GM12878 (cell line): ENCODE data around the gene MRPL39. TPM values are rescaled to one million over a fixed set of nuclear protein-coding genes. Genes with fewer than 3 reads are reported as not detected.

Experiments used
- ATAC-seq: fragments of 200-7000 bp; cut with Tn5 transposase; 3 replicates; pipeline ENCODE4 v1.9.1; 2020; ENCODE audit warnings: mild to moderate bottlenecking, moderate library complexity
- BruUV-seq: library from RNA; stranded (reverse); fragments of 400-500 nt; replicated peaks from 2 replicates; lab custom pipeline; 2021; lab: Mats Ljungman, UMichigan
- CTCF ChIA-PET: fragments of 300-600 bp; sonication (Branson Sonifier 250); formaldehyde crosslinking; extraction: SDS; loops from one replicate; lab custom pipeline; 2021; ENCODE audit warnings: inconsistent platforms; lab: Yijun Ruan, JAX
- POLR2A ChIA-PET: fragments of 350-600 bp; formaldehyde crosslinking; extraction: SDS; loops from one replicate; lab custom pipeline; 2021; ENCODE audit warnings: inconsistent platforms; lab: Charles Lee
- RAD21 ChIA-PET: fragments of 300-600 bp; sonication (Branson Sonifier 250); formaldehyde crosslinking; loops from one replicate; lab custom pipeline; 2023; ENCODE audit warnings: antibody characterized with exemption; ENCODE audit not compliant: unreplicated experiment; lab: Charles Lee
- SMC1A ChIA-PET: fragments of 300-600 bp; sonication (Branson Sonifier 250); formaldehyde crosslinking; loops from one replicate; lab custom pipeline; 2023; ENCODE audit not compliant: unreplicated experiment, uncharacterized antibody; lab: Charles Lee
- DNase-seq: peaks from one replicate; pipeline ENCODE4 v3.0.0-alpha.2; 2011; ENCODE audit warnings: low read depth, low spot score
- FAIRE-seq: peaks from 3 replicates; lab custom pipeline; 2011; peaks lifted over from hg19 to GRCh38; lab: Jason Lieb, UNC
- H2AFZ ChIP-seq: 2 replicates; pipeline ENCODE4 v1.6.0; 2011; ENCODE audit warnings: low read depth, low read length, control low read depth; ENCODE audit not compliant: control insufficient read depth
- H3K27ac ChIP-seq: 2 replicates; pipeline ENCODE4 v1.5.1; 2011; ENCODE audit warnings: control low read depth; ENCODE audit not compliant: control insufficient read depth, insufficient read depth
- H3K27me3 ChIP-seq, 2 experiments: replicated peaks in 1 of 2; 2 replicates each; pipeline versions ENCODE4 v1.6.0 to v1.6.1; 2011; ENCODE audit warnings: low read length in 1 of 2; ENCODE audit not compliant: control insufficient read depth in 2 of 2, insufficient read depth in 2 of 2
- H3K36me3 ChIP-seq, 2 experiments: 2 replicates each; pipeline ENCODE4 v1.5.1; 2011; ENCODE audit warnings: low read length in 1 of 2; ENCODE audit not compliant: control insufficient read depth in 2 of 2, insufficient read depth in 2 of 2
- H3K4me1 ChIP-seq: 2 replicates; pipeline ENCODE4 v1.6.1; 2011; ENCODE audit warnings: mild to moderate bottlenecking, low read length, moderate library complexity, mixed read lengths; ENCODE audit not compliant: control insufficient read depth, insufficient read depth
- H3K4me2 ChIP-seq: 2 replicates; pipeline ENCODE4 v1.6.0; 2011; ENCODE audit warnings: control low read depth; ENCODE audit not compliant: control insufficient read depth, insufficient read depth
- H3K4me3 ChIP-seq: fragments of 200-600 bp; sonication (generic); 2 replicates; pipeline ENCODE4 v1.5.1; 2016
- H3K79me2 ChIP-seq: 2 replicates; pipeline ENCODE4 v1.6.0; 2011; ENCODE audit warnings: low read length; ENCODE audit not compliant: control insufficient read depth, insufficient read depth
- H3K9ac ChIP-seq: 2 replicates; pipeline ENCODE4 v1.8.0; 2011; ENCODE audit warnings: low read length, control low read depth, mixed read lengths; ENCODE audit not compliant: control insufficient read depth, insufficient read depth
- H3K9me3 ChIP-seq: replicated peaks from 3 replicates; pipeline ENCODE4 v1.5.1; 2011; ENCODE audit warnings: mild to moderate bottlenecking, low read length; ENCODE audit not compliant: control insufficient read depth, insufficient read depth
- H4K20me1 ChIP-seq: 2 replicates; pipeline ENCODE4 v1.6.0; 2011; ENCODE audit not compliant: control insufficient read depth, insufficient read depth
- BCL3 ChIP-seq: IDR thresholded peaks from 2 replicates; pipeline ENCODE4 v1.6.1; 2011; ENCODE audit warnings: borderline replicate concordance, low read depth, mild to moderate bottlenecking, moderate library complexity, low read length; ENCODE audit not compliant: insufficient read depth, poor library complexity, severe bottlenecking
- BMI1 ChIP-seq: fragments of 450-650 bp; IDR thresholded peaks from 2 replicates; pipeline ENCODE4 v1.6.1; 2016; ENCODE audit warnings: mild to moderate bottlenecking, moderate library complexity, borderline replicate concordance
- CREB1 ChIP-seq: IDR thresholded peaks from 2 replicates; pipeline ENCODE4 v1.6.1; 2012; ENCODE audit warnings: low read depth, mild to moderate bottlenecking, inconsistent platforms
- CREM ChIP-seq: IDR thresholded peaks from 2 replicates; pipeline ENCODE4 v1.6.1; 2014; ENCODE audit warnings: antibody characterized with exemption, low read depth
- E2F8 ChIP-seq: fragments of 450-650 bp; IDR thresholded peaks from 2 replicates; pipeline ENCODE4 v1.6.1; 2018; ENCODE audit warnings: mild to moderate bottlenecking, low read depth, moderate library complexity; ENCODE audit not compliant: partially characterized antibody
- FOS ChIP-seq: IDR thresholded peaks from 3 replicates; pipeline ENCODE4 v1.6.1; 2011; ENCODE audit warnings: borderline replicate concordance; ENCODE audit not compliant: insufficient read length; ENCODE audit errors: extremely low read depth
- LARP7 ChIP-seq: fragments of 450-650 bp; IDR thresholded peaks from 2 replicates; pipeline ENCODE4 v1.6.1; 2017; ENCODE audit warnings: mild to moderate bottlenecking
- PKNOX1 ChIP-seq: fragments of 450-650 bp; IDR thresholded peaks from 2 replicates; pipeline ENCODE4 v1.6.1; 2016; ENCODE audit warnings: mild to moderate bottlenecking
- POLR2A ChIP-seq: IDR thresholded peaks from 2 replicates; pipeline ENCODE4 v1.6.1; 2011; ENCODE audit warnings: low read depth, mild to moderate bottlenecking, low read length
- POLR2AphosphoS2 ChIP-seq: IDR thresholded peaks from 2 replicates; pipeline ENCODE4 v1.6.1; 2011; ENCODE audit warnings: low read depth, mild to moderate bottlenecking, low read length, improper control_type of control experiment, moderate library complexity
- SMAD1 ChIP-seq: fragments of 450-650 bp; IDR thresholded peaks from 2 replicates; pipeline ENCODE4 v1.6.1; 2018; ENCODE audit warnings: mild to moderate bottlenecking, low read depth; ENCODE audit not compliant: partially characterized antibody
- SMAD5 ChIP-seq: IDR thresholded peaks from 2 replicates; pipeline ENCODE4 v1.6.1; 2016; ENCODE audit warnings: antibody characterized with exemption, low read depth
- ZBTB11 ChIP-seq: fragments of 450-650 bp; formaldehyde crosslinking; IDR thresholded peaks from 2 replicates; pipeline ENCODE4 v1.5.0; 2022; ENCODE audit warnings: mild to moderate bottlenecking, missing genetic modification characterization
- WGBS: methylation state at CpG from one replicate; pipeline ENCODE4 v1.1.6; 2016; ENCODE audit warnings: low lambda C conversion rate; ENCODE audit not compliant: insufficient replicate concordance, insufficient coverage; ENCODE audit errors: missing lambda C conversion rate; 5-methylcytosine and 5-hydroxymethylcytosine counted together
- in situ Hi-C: fragments of 300-500 bp; cut with MboI; formaldehyde crosslinking; loops from 9 replicates; pipeline ENCODE4 v1.14.3; 2018; ENCODE audit warnings: mixed read lengths
- intact Hi-C: fragments of 100-400 bp; cut with micrococcal nuclease; formaldehyde crosslinking; loops from one replicate; pipeline ENCODE4 v1.14.2; 2022; ENCODE audit not compliant: unreplicated experiment
- polyA plus RNA-seq, 11 experiments: library from polyadenylated mRNA; depleted of rRNA in 4 of 11; unstranded in 6 of 11; stranded (reverse) in 5 of 11; fragments of >200 nt; fragmentation: Nextera tagmentation in 4 of 11; fragmentation: Illumina TruSeq in 1 of 11; extraction: Ambion mirVana in 4 of 11; extraction: Trizol in 1 of 11; gene quantifications; 1 replicate in 1 of 11; 2 replicates in 10 of 11; pipeline versions ENCODE4 v1.2.1 to v1.2.3, GENCODE V29; 2011 to 2016; ENCODE audit warnings: inconsistent platforms in 2 of 11, missing spikeins in 2 of 11, low read depth in 1 of 11
- total RNA-seq, 4 experiments: library from RNA; depleted of rRNA in 3 of 4; stranded (reverse); fragments of >200 nt in 3 of 4; fragmentation: Illumina TruSeq in 1 of 4; extraction: Trizol in 1 of 4; gene quantifications; 2 replicates each; pipeline versions ENCODE4 v1.2.1 to v1.2.3, GENCODE V29; 2013 to 2021

MRPL39 gene
- total and polyA plus RNA-seq, 10 of the 15 experiments (the other 5 are each of a cell fraction or from before 2014, with no cell fraction given): 68.8 to 292 (median 120) TPM

GRCh38 chr21:25569084-25569483 lies 38.2 kb downstream of the MRPL39 start:
- FAIRE-seq: no peak
- Histone ChIP-seq H3K36me3 (peaks cover 9 to 40% of the 10 kb centered on the region in 2 experiments), H4K20me1 (no peaks in the 10 kb centered on the region), H3K27ac (peak overlapping the region; percentile 92), H3K9me3 (no peaks in the 10 kb centered on the region; the same call in 2 of the 3 replicates), H2AFZ (no peak overlapping the region), H3K4me2 (peak overlapping the region; percentile 95), H3K27me3 (no peaks in the 10 kb centered on the region), H3K4me3 (peak overlapping the region; percentile 87), H3K79me2 (peaks cover 96% of the 10 kb centered on the region), H3K4me1 (peaks cover 22% of the 10 kb centered on the region), H3K9ac (peak overlapping the region; percentile 91)
- ChIA-PET POLR2A (interaction anchor here (3.1 to 3.4 kb wide), 2 partner anchors 144 to 149 kb away, joined by 16 to 29 read pairs; no protein-coding TSS in a partner anchor), RAD21 (interaction anchor here (1.0 to 14.5 kb wide), 6 partner anchors 61 to 181 kb away, joined by 3 to 253 read pairs (median 8); no protein-coding TSS in a partner anchor), SMC1A (interaction anchor here (0.7 to 19.6 kb wide), 6 partner anchors 57 to 147 kb away, joined by 3 to 426 read pairs (median 5); no protein-coding TSS in a partner anchor), CTCF (interaction anchor here (0.8 to 10.8 kb wide), 6 partner anchors 8 to 219 kb away, joined by 3 to 163 read pairs (median 5); no protein-coding TSS in a partner anchor)
- in situ Hi-C loops: loop anchor here (10.0 kb wide), 1 partner anchor 64 kb away; no protein-coding TSS in a partner anchor
- no TSS peak for BruUV-seq
- intact Hi-C loops: loop anchor here (10.0 kb wide), 1 partner anchor 394 kb away; no protein-coding TSS in a partner anchor
- ATAC-seq: peak; percentile 4; the same call in 1 of the 3 replicates
- no peak for DNase-seq
- 0% methylated on average over 1 of the region's 1 CpG for whole genome bisulfite sequencing
- TF ChIP-seq CREB1 (no peak), E2F8 (no peak), CREM (0 out of 2 replicates have a peak, but pooled peaks have one; percentile 10), BCL3 (peak; percentile 12), SMAD1 (peak; percentile 44), POLR2A (peak; percentile 44; the same call in 1 of the 2 replicates), BMI1 (no peak), SMAD5 (peak; percentile 86), PKNOX1 (no peak), FOS (no peak), POLR2AphosphoS2 (0 out of 2 replicates have a peak, but pooled peaks have one; percentile 18), LARP7 (no peak), ZBTB11 (CRISPR knock-in tag) (0 out of 2 replicates have a peak, but pooled peaks have one; percentile 28)
